Caco-2 (cell line): Measurements from ENCODE around the gene STAC2. TPM values are rescaled to one million over a fixed set of nuclear protein-coding genes. Genes with fewer than 3 reads are reported as not detected.

Source experiments
- BruUV-seq: library from RNA; stranded (reverse); fragments of 400-500 nt; replicated peaks from 2 replicates; lab custom pipeline; 2021; lab: Mats Ljungman, UMichigan
- CTCF ChIA-PET: fragments of 300-600 bp; sonication (Branson Sonifier 250); formaldehyde crosslinking; loops from one replicate; lab custom pipeline; 2022; ENCODE audit warnings: antibody characterized with exemption; lab: Charles Lee
- POLR2A ChIA-PET: fragments of 300-600 bp; sonication (Branson Sonifier 250); formaldehyde crosslinking; loops from one replicate; lab custom pipeline; 2022; ENCODE audit warnings: antibody characterized with exemption; lab: Charles Lee
- DNase-seq, 2 experiments: peaks; one replicate each; pipeline versions ENCODE4 v3.0.0 to v3.0.0-alpha.2; 2020 to 2022
- H3K27me3 ChIP-seq: replicated peaks from 2 replicates; pipeline ENCODE4 v1.6.0; 2011; ENCODE audit warnings: low read length; ENCODE audit not compliant: control insufficient read depth, insufficient read depth
- H3K36me3 ChIP-seq: 2 replicates; pipeline ENCODE4 v1.5.1; 2011; ENCODE audit warnings: low read length; ENCODE audit not compliant: control insufficient read depth, insufficient read depth
- H3K4me1 ChIP-seq: fragments of 250-450 bp; sonication (Bioruptor Pico); 2 replicates; pipeline ENCODE4 v1.5.1; 2020; ENCODE audit warnings: mild to moderate bottlenecking
- H3K4me3 ChIP-seq: 2 replicates; pipeline ENCODE4 v1.5.1; 2011; ENCODE audit warnings: low read depth, mild to moderate bottlenecking, control low read depth, low read length
- H3K9me3 ChIP-seq: fragments of 250-450 bp; sonication (Bioruptor Pico); 2 replicates; pipeline ENCODE4 v1.5.1; 2020; ENCODE audit warnings: mild to moderate bottlenecking, moderate library complexity
- H3K27ac Mint-ChIP-seq: one replicate; pipeline ENCODE4 v1.8.0; 2022; ENCODE audit warnings: mixed read lengths; ENCODE audit not compliant: unreplicated experiment
- H3K27me3 Mint-ChIP-seq: one replicate; pipeline ENCODE4 v1.8.0; 2022; ENCODE audit warnings: mixed read lengths; ENCODE audit not compliant: insufficient read depth, unreplicated experiment
- H3K36me3 Mint-ChIP-seq: one replicate; pipeline ENCODE4 v1.8.0; 2022; ENCODE audit warnings: mild to moderate bottlenecking, mixed read lengths; ENCODE audit not compliant: insufficient read depth, unreplicated experiment
- H3K4me1 Mint-ChIP-seq: one replicate; pipeline ENCODE4 v1.8.0; 2022; ENCODE audit warnings: low read depth, mixed read lengths; ENCODE audit not compliant: unreplicated experiment
- H3K4me3 Mint-ChIP-seq: one replicate; pipeline ENCODE4 v1.8.0; 2022; ENCODE audit warnings: mild to moderate bottlenecking, moderate library complexity, mixed read lengths; ENCODE audit not compliant: unreplicated experiment
- H3K9me3 Mint-ChIP-seq: one replicate; pipeline ENCODE4 v1.8.0; 2022; ENCODE audit warnings: mixed read lengths; ENCODE audit not compliant: unreplicated experiment
- intact Hi-C: fragments of 100-400 bp; cut with micrococcal nuclease; formaldehyde crosslinking; loops from one replicate; pipeline ENCODE4 v1.10.0; 2022; ENCODE audit not compliant: unreplicated experiment
- total RNA-seq: library from RNA; stranded (reverse); gene quantifications from 2 replicates; pipeline ENCODE4 v1.2.3, GENCODE V29; 2022
- TF ChIP-seq, protein P1 (sequence below), 2 experiments: fragments of 200-600 bp in 1 of 2; IDR thresholded peaks; 1 replicate in 1 of 2; 2 replicates in 1 of 2; pipeline versions ENCODE4 v1.5.1 to v1.8.0; 2011 to 2022; ENCODE audit warnings: antibody characterized with exemption in 1 of 2, control low read depth in 1 of 2, inconsistent platforms in 1 of 2, low read depth in 1 of 2, low read length in 1 of 2, mild to moderate bottlenecking in 1 of 2, moderate library complexity in 1 of 2; ENCODE audit not compliant: insufficient read depth in 1 of 2, severe bottlenecking in 1 of 2, unreplicated experiment in 1 of 2

Gene STAC2
- total RNA-seq, 1 experiment from 2014 or later: 0.09 TPM

- H3K9me3 Mint-ChIP-seq: no peaks in the 10 kb centered on the region
- H3K36me3 ChIP-seq: no peaks in the 10 kb centered on the region
- CTCF ChIA-PET: interaction anchor here (1.1 kb wide), 1 partner anchor 10 kb away, joined by 3 read pairs; no protein-coding TSS in a partner anchor
- TF ChIP-seq, protein P1, sequence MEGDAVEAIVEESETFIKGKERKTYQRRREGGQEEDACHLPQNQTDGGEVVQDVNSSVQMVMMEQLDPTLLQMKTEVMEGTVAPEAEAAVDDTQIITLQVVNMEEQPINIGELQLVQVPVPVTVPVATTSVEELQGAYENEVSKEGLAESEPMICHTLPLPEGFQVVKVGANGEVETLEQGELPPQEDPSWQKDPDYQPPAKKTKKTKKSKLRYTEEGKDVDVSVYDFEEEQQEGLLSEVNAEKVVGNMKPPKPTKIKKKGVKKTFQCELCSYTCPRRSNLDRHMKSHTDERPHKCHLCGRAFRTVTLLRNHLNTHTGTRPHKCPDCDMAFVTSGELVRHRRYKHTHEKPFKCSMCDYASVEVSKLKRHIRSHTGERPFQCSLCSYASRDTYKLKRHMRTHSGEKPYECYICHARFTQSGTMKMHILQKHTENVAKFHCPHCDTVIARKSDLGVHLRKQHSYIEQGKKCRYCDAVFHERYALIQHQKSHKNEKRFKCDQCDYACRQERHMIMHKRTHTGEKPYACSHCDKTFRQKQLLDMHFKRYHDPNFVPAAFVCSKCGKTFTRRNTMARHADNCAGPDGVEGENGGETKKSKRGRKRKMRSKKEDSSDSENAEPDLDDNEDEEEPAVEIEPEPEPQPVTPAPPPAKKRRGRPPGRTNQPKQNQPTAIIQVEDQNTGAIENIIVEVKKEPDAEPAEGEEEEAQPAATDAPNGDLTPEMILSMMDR (IDR thresholded peaks at IDR 0.05; ENCODE audit: insufficient read depth in 1 of 2, low read depth in 1 of 2, low read length in 1 of 2, severe bottlenecking in 1 of 2, unreplicated experiment in 1 of 2): no peak
- H3K27ac Mint-ChIP-seq: no peak overlapping the region
- no peak overlapping the region for H3K4me3 Mint-ChIP-seq
- peaks cover 19% of the 10 kb centered on the region for H3K27me3 Mint-ChIP-seq
- POLR2A ChIA-PET: no interaction called here
- H3K27me3 ChIP-seq: no peaks in the 10 kb centered on the region; the same call in 1 of the 2 replicates
- H3K4me1 ChIP-seq: no peaks in the 10 kb centered on the region
- intact Hi-C loops: no loop called here
- BruUV-seq: no TSS peak
- DNase-seq: no peak
- no peaks in the 10 kb centered on the region for H3K4me1 Mint-ChIP-seq
- H3K4me3 ChIP-seq: no peak overlapping the region
- H3K36me3 Mint-ChIP-seq: no peaks in the 10 kb centered on the region
- H3K9me3 ChIP-seq: no peaks in the 10 kb centered on the region
These were observed 6.8 kb downstream of the STAC2 start for GRCh38 chr17:39218906-39219305.

GRCh38 chr17:39217734-39218369, 7.9 kb downstream of the STAC2 start:
- H3K27me3 ChIP-seq: no peaks in the 10 kb centered on the region; the same call in 1 of the 2 replicates
- Mint-ChIP-seq H3K9me3 (no peaks in the 10 kb centered on the region), H3K4me1 (no peaks in the 10 kb centered on the region), H3K27ac (no peak overlapping the region), H3K36me3 (no peaks in the 10 kb centered on the region), H3K27me3 (peaks cover 17% of the 10 kb centered on the region), H3K4me3 (no peak overlapping the region)
- H3K4me1 ChIP-seq: no peaks in the 10 kb centered on the region
- no TSS peak for BruUV-seq
- POLR2A ChIA-PET: no interaction called here
- H3K36me3 ChIP-seq: no peaks in the 10 kb centered on the region
- H3K4me3 ChIP-seq: no peak overlapping the region
- no peaks in the 10 kb centered on the region for H3K9me3 ChIP-seq
- intact Hi-C loops: no loop called here
- TF ChIP-seq, protein P1 (IDR thresholded peaks at IDR 0.05; ENCODE audit: insufficient read depth in 1 of 2, low read depth in 1 of 2, low read length in 1 of 2, severe bottlenecking in 1 of 2, unreplicated experiment in 1 of 2): no peak
- no peak for DNase-seq
- CTCF ChIA-PET: interaction anchor here (0.7 to 1.3 kb wide), 4 partner anchors 9 to 27 kb away, joined by 3 to 7 read pairs (median 5); no protein-coding TSS in a partner anchor

DNA sequence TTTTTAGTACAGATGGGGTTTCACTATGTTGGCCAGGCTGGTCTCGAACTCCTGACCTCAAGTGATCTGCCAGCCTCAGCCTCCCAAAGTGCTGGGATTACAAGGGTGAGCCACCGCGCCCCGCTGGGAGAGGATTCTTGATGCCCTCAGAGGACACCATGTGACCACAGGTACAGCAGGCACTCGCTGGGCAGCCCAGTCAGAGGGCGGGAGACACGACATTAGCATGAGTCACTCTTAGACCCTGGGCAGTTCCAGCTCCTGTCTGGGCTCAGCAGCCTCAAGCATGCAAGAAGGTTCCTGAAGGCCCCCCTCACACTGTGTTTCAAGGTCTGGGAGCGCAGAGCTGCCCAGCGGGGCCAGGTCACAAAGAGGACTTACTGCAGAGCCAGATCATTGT, 11.9 kb downstream of the STAC2 start:
- DNase-seq: no peak
- Mint-ChIP-seq H3K27me3 (peaks cover 17% of the 10 kb centered on the region), H3K9me3 (no peaks in the 10 kb centered on the region), H3K4me3 (no peak overlapping the region), H3K27ac (no peak overlapping the region), H3K4me1 (no peaks in the 10 kb centered on the region), H3K36me3 (no peaks in the 10 kb centered on the region)
- Histone ChIP-seq H3K27me3 (no peaks in the 10 kb centered on the region), H3K9me3 (no peaks in the 10 kb centered on the region), H3K36me3 (no peaks in the 10 kb centered on the region), H3K4me3 (no peak overlapping the region), H3K4me1 (no peaks in the 10 kb centered on the region)
- no TSS peak for BruUV-seq
- POLR2A ChIA-PET: no interaction called here
- intact Hi-C loops: no loop called here
- TF ChIP-seq, protein P1 (IDR thresholded peaks at IDR 0.05; ENCODE audit: insufficient read depth in 1 of 2, low read depth in 1 of 2, low read length in 1 of 2, severe bottlenecking in 1 of 2, unreplicated experiment in 1 of 2): no peak
- CTCF ChIA-PET: interaction anchor here (1.4 kb wide), 1 partner anchor 26 kb away, joined by 3 read pairs; no protein-coding TSS in a partner anchor
